Measurements from ENCODE around the gene EIF2D. TPM values are rescaled to one million over a fixed set of nuclear protein-coding genes. Genes with fewer than 3 reads are reported as not detected.

The EIF2D gene
- total RNA-seq, 6 experiments from 2014 or later: 38.9 to 48.3 (median 43.2) TPM

DNA sequence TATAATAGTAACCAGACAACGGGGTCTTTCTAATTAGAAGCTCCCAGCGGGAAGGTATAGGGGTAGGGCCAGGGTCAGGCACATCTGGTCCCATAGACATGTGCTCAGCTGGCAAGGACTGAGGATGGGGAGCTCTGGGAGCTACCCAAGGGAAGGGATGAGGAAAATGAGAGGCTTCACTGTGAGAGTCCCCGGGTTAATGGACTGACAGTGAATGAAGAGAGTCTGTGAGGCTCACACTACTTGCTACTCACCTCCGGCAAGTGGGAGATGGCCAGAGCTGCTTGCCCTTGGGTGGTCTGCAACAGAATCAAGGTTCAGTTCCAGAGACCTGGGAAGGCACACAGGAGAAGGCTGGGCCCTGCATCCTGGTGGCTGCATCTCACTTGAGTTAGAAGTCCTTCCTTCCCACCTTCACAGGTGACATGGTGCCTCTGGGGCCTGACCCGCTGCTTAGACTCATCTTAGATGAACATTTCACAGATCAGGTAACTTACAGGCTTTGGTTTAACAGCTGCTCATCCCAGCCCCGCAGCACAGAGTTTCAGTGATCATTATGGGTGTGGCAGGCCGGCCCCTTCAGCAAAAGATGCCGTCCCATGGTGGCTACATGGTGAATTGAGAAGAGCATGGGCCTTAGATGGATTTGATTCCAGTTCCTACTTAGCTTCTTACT is 31.7 kb downstream of the EIF2D start:
- DNase-seq: no peak
- TF ChIP-seq CTCF (IDR thresholded peaks at IDR 0.05): no peak
- no peaks in the 10 kb centered on the region for H3K9me3 Mint-ChIP-seq
- no peaks in the 10 kb centered on the region for H3K36me3 Mint-ChIP-seq (ENCODE audit: low read depth)
- H3K27ac Mint-ChIP-seq: no peak overlapping the region
- no peak overlapping the region for H3K4me3 Mint-ChIP-seq
- H3K27me3 Mint-ChIP-seq (ENCODE audit: insufficient read depth): peaks cover 9% of the 10 kb centered on the region
- peaks cover 29% of the 10 kb centered on the region for H3K4me1 Mint-ChIP-seq (ENCODE audit: low read depth)

- no peaks in the 10 kb centered on the region for H3K36me3 Mint-ChIP-seq (ENCODE audit: low read depth)
- DNase-seq: peak; percentile 54
- H3K27ac Mint-ChIP-seq: peak overlapping the region; percentile 22; the same call in 1 of the 2 replicates
- H3K4me3 Mint-ChIP-seq: no peak overlapping the region
- H3K4me1 Mint-ChIP-seq (ENCODE audit: low read depth): peaks cover 35% of the 10 kb centered on the region
- no peak for TF ChIP-seq CTCF (IDR thresholded peaks at IDR 0.05)
- no peaks in the 10 kb centered on the region for H3K9me3 Mint-ChIP-seq
- peaks cover 9% of the 10 kb centered on the region for H3K27me3 Mint-ChIP-seq (ENCODE audit: insufficient read depth)
Observed at GRCh38 chr1:206579747-206580437, 32.4 kb downstream of the EIF2D start.

- TF ChIP-seq CTCF (IDR thresholded peaks at IDR 0.05): no peak
Observed at GRCh38 chr1:206578978-206579374, 33.3 kb downstream of the EIF2D start.

GRCh38 chr1:206578068-206578977 is 33.9 kb downstream of the EIF2D start:
- peak; percentile 28 for DNase-seq
- H3K4me3 Mint-ChIP-seq: no peak overlapping the region
- no peak for TF ChIP-seq CTCF (IDR thresholded peaks at IDR 0.05)
- H3K9me3 Mint-ChIP-seq: no peaks in the 10 kb centered on the region
- no peaks in the 10 kb centered on the region for H3K36me3 Mint-ChIP-seq (ENCODE audit: low read depth)
- H3K27ac Mint-ChIP-seq: no peak overlapping the region
- peaks cover 32% of the 10 kb centered on the region for H3K4me1 Mint-ChIP-seq (ENCODE audit: low read depth)
- peaks cover 13% of the 10 kb centered on the region for H3K27me3 Mint-ChIP-seq (ENCODE audit: insufficient read depth)

More at GRCh38 chr1:206578978-206579374, 33.3 kb downstream of the EIF2D start:
- H3K36me3 Mint-ChIP-seq (ENCODE audit: low read depth): no peaks in the 10 kb centered on the region
- H3K4me3 Mint-ChIP-seq: no peak overlapping the region
- no peak for DNase-seq
- no peak overlapping the region for H3K27ac Mint-ChIP-seq
- H3K27me3 Mint-ChIP-seq (ENCODE audit: insufficient read depth): peaks cover 12% of the 10 kb centered on the region
- H3K4me1 Mint-ChIP-seq (ENCODE audit: low read depth): peaks cover 36% of the 10 kb centered on the region
- no peaks in the 10 kb centered on the region for H3K9me3 Mint-ChIP-seq

DNA sequence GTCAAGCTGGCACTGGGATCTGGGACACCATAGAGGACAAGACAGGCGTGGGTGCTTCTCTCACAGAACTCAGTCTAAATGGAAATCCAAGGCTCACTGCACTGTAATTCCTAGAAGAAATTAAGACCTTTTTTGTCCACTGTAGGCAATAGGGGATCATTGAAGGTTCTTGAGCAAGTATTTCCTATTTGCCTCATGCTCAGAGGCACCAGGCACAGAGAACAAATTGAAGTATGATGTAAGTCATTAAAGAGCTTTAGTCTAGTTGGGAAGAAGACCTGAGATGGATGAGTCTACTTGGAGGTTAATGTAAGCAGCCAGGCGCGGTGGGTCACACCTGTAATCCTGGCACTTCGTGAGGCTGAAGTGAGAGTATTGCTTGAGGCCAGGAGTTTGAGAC is 34.6 kb downstream of the EIF2D start:
- H3K4me1 Mint-ChIP-seq (ENCODE audit: low read depth): peaks cover 31% of the 10 kb centered on the region
- no peaks in the 10 kb centered on the region for H3K36me3 Mint-ChIP-seq (ENCODE audit: low read depth)
- no peak for DNase-seq
- no peak overlapping the region for H3K27ac Mint-ChIP-seq
- TF ChIP-seq CTCF (IDR thresholded peaks at IDR 0.05): no peak
- no peak overlapping the region for H3K4me3 Mint-ChIP-seq
- H3K27me3 Mint-ChIP-seq (ENCODE audit: insufficient read depth): peaks cover 14% of the 10 kb centered on the region
- H3K9me3 Mint-ChIP-seq: no peaks in the 10 kb centered on the region
